Endodermal cell (in vitro differentiated cells): ENCODE results near the gene POLE4. TPM values are rescaled to one million over a fixed set of nuclear protein-coding genes. Genes with fewer than 3 reads are reported as not detected.

Experiments used
- DNase-seq: peaks from one replicate; pipeline ENCODE4 v3.0.0-alpha.2; 2017
- H3K27ac ChIP-seq: 2 replicates; pipeline ENCODE4 v1.5.1; 2013; ENCODE audit warnings: mild to moderate bottlenecking, low read depth, low read length, moderate library complexity
- H3K27me3 ChIP-seq: 2 replicates; pipeline ENCODE4 v1.6.1; 2013; ENCODE audit warnings: mild to moderate bottlenecking, low read length, moderate library complexity; ENCODE audit not compliant: insufficient read depth, control insufficient read depth, poor library complexity, severe bottlenecking
- H3K36me3 ChIP-seq: 2 replicates; pipeline ENCODE4 v1.7.0; 2013; ENCODE audit warnings: mild to moderate bottlenecking, low read length, moderate library complexity; ENCODE audit not compliant: control insufficient read depth, insufficient read depth
- H3K4me1 ChIP-seq: one replicate; pipeline ENCODE4 v1.7.0; 2013; ENCODE audit warnings: low read length; ENCODE audit not compliant: control insufficient read depth, insufficient read depth
- H3K4me3 ChIP-seq: 2 replicates; pipeline ENCODE4 v1.5.1; 2013; ENCODE audit warnings: mild to moderate bottlenecking, low read length, moderate library complexity
- H3K9ac ChIP-seq: 2 replicates; pipeline ENCODE4 v1.6.1; 2013; ENCODE audit warnings: mild to moderate bottlenecking, low read length, moderate library complexity; ENCODE audit not compliant: poor library complexity, severe bottlenecking; ENCODE audit errors: extremely low read depth
- H3K9me3 ChIP-seq: 2 replicates; pipeline ENCODE4 v1.6.1; 2013; ENCODE audit warnings: mild to moderate bottlenecking, low read length, moderate library complexity; ENCODE audit not compliant: control insufficient read depth
- H3K27ac Mint-ChIP-seq: 2 replicates; pipeline ENCODE4 v1.8.0; 2020; ENCODE audit warnings: mixed read lengths
- H3K27me3 Mint-ChIP-seq: 2 replicates; pipeline ENCODE4 v1.8.0; 2021; ENCODE audit warnings: mild to moderate bottlenecking, mixed read lengths; ENCODE audit not compliant: insufficient read depth
- H3K36me3 Mint-ChIP-seq: 2 replicates; pipeline ENCODE4 v1.8.0; 2020; ENCODE audit warnings: low read depth, mixed read lengths
- H3K4me1 Mint-ChIP-seq: 2 replicates; pipeline ENCODE4 v1.8.0; 2020; ENCODE audit warnings: mixed read lengths
- H3K4me3 Mint-ChIP-seq: 2 replicates; pipeline ENCODE4 v1.8.0; 2020; ENCODE audit warnings: mild to moderate bottlenecking, moderate library complexity, mixed read lengths
- H3K9me3 Mint-ChIP-seq: 2 replicates; pipeline ENCODE4 v1.8.0; 2020; ENCODE audit warnings: mild to moderate bottlenecking, mixed read lengths
- WGBS, 2 experiments: methylation state at CpG; one replicate each; pipeline versions ENCODE4 v1.1.5 to v1.1.7; 2013; ENCODE audit warnings: missing lambda C conversion rate in 2 of 2, mixed read lengths in 1 of 2; ENCODE audit not compliant: insufficient coverage in 1 of 2, insufficient read length in 1 of 2; 5-methylcytosine and 5-hydroxymethylcytosine counted together
- total RNA-seq, 2 donors: library from RNA; stranded (reverse); fragmentation: NEBNext Ultra II Directional in 1 of 2; extraction: Animal tissue kit (Norgen Biotek cat#: 25700) in 1 of 2; gene quantifications; 2 replicates in 1 of 2; 3 replicates in 1 of 2; pipeline ENCODE4 v1.2.1, GENCODE V29; 2021
- TF ChIP-seq, protein P1 (sequence below): fragments of 200-600 bp; sonication (generic); conservative IDR thresholded peaks from 2 replicates; pipeline ENCODE4 v1.5.0; 2021; ENCODE audit warnings: antibody characterized with exemption, mild to moderate bottlenecking

POLE4 gene
- total RNA-seq, 2 donors from 2014 or later = 38.4 to 40.9 TPM

DNA sequence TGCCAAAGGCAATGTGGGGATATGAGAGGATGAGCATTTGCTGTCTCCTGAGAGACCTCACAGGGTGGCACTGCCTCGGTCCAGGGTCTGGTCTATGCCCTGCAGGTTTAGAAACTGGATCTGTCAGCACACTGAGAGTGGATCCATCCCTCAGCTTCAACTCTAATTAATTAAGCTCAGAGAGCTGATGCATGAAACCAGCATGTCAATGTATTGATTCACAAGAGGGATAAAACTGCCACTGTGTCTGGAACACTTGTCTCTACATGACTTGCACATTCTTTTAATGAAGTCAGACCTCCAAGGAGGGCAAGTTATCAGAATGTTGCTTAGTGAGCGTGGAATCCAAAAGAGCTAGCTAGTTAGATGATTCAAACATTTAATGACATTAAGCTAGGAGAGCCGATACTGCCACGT lies 22.5 kb upstream of the POLE4 start:
- H3K36me3 Mint-ChIP-seq = no peaks in the 10 kb centered on the region

GRCh38 chr2:74937221-74937880 lies 21.1 kb upstream of the POLE4 start:
- Histone ChIP-seq H3K4me3 (no peak overlapping the region), H3K27me3 (no peaks in the 10 kb centered on the region), H3K9me3 (no peaks in the 10 kb centered on the region), H3K36me3 (no peaks in the 10 kb centered on the region), H3K9ac (no peak overlapping the region), H3K27ac (no peak overlapping the region), H3K4me1 (peaks cover 13% of the 10 kb centered on the region)
- no peak overlapping the region for H3K27ac Mint-ChIP-seq
- TF ChIP-seq, protein P1, sequence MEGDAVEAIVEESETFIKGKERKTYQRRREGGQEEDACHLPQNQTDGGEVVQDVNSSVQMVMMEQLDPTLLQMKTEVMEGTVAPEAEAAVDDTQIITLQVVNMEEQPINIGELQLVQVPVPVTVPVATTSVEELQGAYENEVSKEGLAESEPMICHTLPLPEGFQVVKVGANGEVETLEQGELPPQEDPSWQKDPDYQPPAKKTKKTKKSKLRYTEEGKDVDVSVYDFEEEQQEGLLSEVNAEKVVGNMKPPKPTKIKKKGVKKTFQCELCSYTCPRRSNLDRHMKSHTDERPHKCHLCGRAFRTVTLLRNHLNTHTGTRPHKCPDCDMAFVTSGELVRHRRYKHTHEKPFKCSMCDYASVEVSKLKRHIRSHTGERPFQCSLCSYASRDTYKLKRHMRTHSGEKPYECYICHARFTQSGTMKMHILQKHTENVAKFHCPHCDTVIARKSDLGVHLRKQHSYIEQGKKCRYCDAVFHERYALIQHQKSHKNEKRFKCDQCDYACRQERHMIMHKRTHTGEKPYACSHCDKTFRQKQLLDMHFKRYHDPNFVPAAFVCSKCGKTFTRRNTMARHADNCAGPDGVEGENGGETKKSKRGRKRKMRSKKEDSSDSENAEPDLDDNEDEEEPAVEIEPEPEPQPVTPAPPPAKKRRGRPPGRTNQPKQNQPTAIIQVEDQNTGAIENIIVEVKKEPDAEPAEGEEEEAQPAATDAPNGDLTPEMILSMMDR = no peak
- H3K9me3 Mint-ChIP-seq = no peaks in the 10 kb centered on the region
- H3K4me3 Mint-ChIP-seq = no peak overlapping the region
- H3K36me3 Mint-ChIP-seq = no peaks in the 10 kb centered on the region
- DNase-seq = no peak
- WGBS, 2 experiments = 92 to 94% methylated on average over 3 to 6 of the region's 6 CpGs
- no peaks in the 10 kb centered on the region for H3K27me3 Mint-ChIP-seq
- H3K4me1 Mint-ChIP-seq = peaks cover 8% of the 10 kb centered on the region

More for the DNA sequence above, 22.5 kb upstream of the POLE4 start:
- Histone ChIP-seq H3K36me3 (no peaks in the 10 kb centered on the region), H3K4me3 (no peak overlapping the region), H3K9me3 (no peaks in the 10 kb centered on the region), H3K4me1 (peaks cover 13% of the 10 kb centered on the region), H3K9ac (no peak overlapping the region), H3K27ac (no peak overlapping the region), H3K27me3 (no peaks in the 10 kb centered on the region)
- no peak for DNase-seq
- Mint-ChIP-seq H3K27me3 (no peaks in the 10 kb centered on the region), H3K4me3 (no peak overlapping the region), H3K4me1 (peaks cover 3% of the 10 kb centered on the region), H3K27ac (no peak overlapping the region), H3K9me3 (no peaks in the 10 kb centered on the region)
- 91 to 96% methylated on average over 3 to 4 of the region's 4 CpGs for WGBS, 2 experiments
- TF ChIP-seq, protein P1 = no peak

GRCh38 chr2:74938264-74938663 lies 20.2 kb upstream of the POLE4 start:
- H3K27ac ChIP-seq = no peak overlapping the region
- TF ChIP-seq, protein P1 = no peak
- H3K4me1 ChIP-seq = peaks cover 13% of the 10 kb centered on the region
- H3K9ac ChIP-seq = no peak overlapping the region
- WGBS, 2 experiments = 94 to 100% methylated on average over 3 to 4 of the region's 4 CpGs
- no peaks in the 10 kb centered on the region for H3K36me3 Mint-ChIP-seq
- no peaks in the 10 kb centered on the region for H3K9me3 Mint-ChIP-seq
- H3K9me3 ChIP-seq = no peaks in the 10 kb centered on the region
- H3K27me3 Mint-ChIP-seq = no peaks in the 10 kb centered on the region
- no peaks in the 10 kb centered on the region for H3K27me3 ChIP-seq
- DNase-seq = no peak
- no peaks in the 10 kb centered on the region for H3K36me3 ChIP-seq
- H3K4me3 Mint-ChIP-seq = no peak overlapping the region
- H3K4me1 Mint-ChIP-seq = peaks cover 12% of the 10 kb centered on the region
- H3K27ac Mint-ChIP-seq = no peak overlapping the region
- H3K4me3 ChIP-seq = no peak overlapping the region
